Measurements from ENCODE around the gene OASL. TPM values are rescaled to one million over a fixed set of nuclear protein-coding genes. Genes with fewer than 3 reads are reported as not detected.

OASL gene
- total RNA-seq, 1 donor from 2014 or later: not detected

DNA sequence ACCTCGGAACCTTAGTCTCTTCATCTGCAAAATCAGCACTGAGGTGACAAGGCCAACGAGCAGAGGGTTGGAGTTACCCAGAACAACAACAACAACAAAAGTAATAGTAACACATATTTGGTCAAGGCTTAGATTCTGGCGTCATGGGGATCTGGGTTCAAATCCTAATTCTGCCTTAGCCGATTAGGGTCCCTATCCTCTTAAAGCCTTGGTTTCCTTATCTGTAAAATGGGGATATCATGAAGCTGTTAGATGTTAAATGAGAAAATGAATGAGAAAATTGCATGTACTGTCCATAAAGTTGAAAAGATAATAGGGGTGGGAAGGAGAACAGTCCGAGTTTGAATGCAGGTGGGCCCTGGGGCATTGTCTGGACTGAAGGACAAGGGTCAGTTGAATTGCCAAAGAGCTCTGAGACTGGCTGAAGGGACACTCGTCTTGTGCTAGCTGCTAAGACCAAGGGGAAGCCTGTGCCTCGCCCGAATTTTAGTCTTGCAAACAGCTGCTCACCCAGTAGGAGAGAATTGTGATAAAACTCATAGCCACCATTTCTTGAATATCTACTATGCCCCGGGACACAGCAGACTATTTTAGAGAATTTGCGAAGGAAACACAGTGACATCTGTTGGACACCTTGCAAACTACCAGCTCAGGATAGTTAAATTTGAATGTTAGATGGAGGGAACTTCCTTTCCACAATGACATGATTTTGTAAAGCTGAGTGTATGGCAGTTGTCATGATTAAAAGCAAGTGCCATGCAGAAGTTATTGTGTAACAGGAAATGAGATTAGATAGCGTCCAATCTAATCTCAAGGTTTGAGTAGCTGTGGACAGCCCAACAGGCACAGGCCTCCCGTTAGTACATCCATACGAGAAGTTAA is 67.5 kb downstream of the OASL start:
- H3K9me3 ChIP-seq (ENCODE audit: low read depth): no peaks in the 10 kb centered on the region
- H3K4me2 ChIP-seq: no peak overlapping the region
- H3F3A ChIP-seq (ENCODE audit: low read depth): peaks cover 9% of the 10 kb centered on the region
- H3K36me3 Mint-ChIP-seq: no peaks in the 10 kb centered on the region
- peaks cover 11% of the 10 kb centered on the region for H3K27me3 Mint-ChIP-seq (ENCODE audit: insufficient read depth, low read depth)
- H2AFZ ChIP-seq (replicated peaks): no peak overlapping the region
- H4K20me1 ChIP-seq (ENCODE audit: low read depth): no peaks in the 10 kb centered on the region
- no peaks in the 10 kb centered on the region for H3K9me3 Mint-ChIP-seq
- H3K4me3 ChIP-seq: no peak overlapping the region
- no peaks in the 10 kb centered on the region for H3K4me1 ChIP-seq
- no peaks in the 10 kb centered on the region for H3K36me3 ChIP-seq
- DNase-seq (ENCODE audit: low spot score): peak; percentile 62
- H3K27me3 ChIP-seq: no peaks in the 10 kb centered on the region
- H3K4me3 Mint-ChIP-seq: no peak overlapping the region
- H3K79me2 ChIP-seq (ENCODE audit: low read depth): no peaks in the 10 kb centered on the region
- no peak overlapping the region for H3K9ac ChIP-seq
- TF ChIP-seq EZH2phosphoT487 (IDR thresholded peaks at IDR 0.05): no peak
- TF ChIP-seq, protein P1, sequence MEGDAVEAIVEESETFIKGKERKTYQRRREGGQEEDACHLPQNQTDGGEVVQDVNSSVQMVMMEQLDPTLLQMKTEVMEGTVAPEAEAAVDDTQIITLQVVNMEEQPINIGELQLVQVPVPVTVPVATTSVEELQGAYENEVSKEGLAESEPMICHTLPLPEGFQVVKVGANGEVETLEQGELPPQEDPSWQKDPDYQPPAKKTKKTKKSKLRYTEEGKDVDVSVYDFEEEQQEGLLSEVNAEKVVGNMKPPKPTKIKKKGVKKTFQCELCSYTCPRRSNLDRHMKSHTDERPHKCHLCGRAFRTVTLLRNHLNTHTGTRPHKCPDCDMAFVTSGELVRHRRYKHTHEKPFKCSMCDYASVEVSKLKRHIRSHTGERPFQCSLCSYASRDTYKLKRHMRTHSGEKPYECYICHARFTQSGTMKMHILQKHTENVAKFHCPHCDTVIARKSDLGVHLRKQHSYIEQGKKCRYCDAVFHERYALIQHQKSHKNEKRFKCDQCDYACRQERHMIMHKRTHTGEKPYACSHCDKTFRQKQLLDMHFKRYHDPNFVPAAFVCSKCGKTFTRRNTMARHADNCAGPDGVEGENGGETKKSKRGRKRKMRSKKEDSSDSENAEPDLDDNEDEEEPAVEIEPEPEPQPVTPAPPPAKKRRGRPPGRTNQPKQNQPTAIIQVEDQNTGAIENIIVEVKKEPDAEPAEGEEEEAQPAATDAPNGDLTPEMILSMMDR (IDR thresholded peaks at IDR 0.05): peak; percentile 82
- H3K4me1 Mint-ChIP-seq: peaks cover 33% of the 10 kb centered on the region
- H3K27ac ChIP-seq: no peak overlapping the region
- peak overlapping the region; percentile 75 for H3K27ac Mint-ChIP-seq

DNA sequence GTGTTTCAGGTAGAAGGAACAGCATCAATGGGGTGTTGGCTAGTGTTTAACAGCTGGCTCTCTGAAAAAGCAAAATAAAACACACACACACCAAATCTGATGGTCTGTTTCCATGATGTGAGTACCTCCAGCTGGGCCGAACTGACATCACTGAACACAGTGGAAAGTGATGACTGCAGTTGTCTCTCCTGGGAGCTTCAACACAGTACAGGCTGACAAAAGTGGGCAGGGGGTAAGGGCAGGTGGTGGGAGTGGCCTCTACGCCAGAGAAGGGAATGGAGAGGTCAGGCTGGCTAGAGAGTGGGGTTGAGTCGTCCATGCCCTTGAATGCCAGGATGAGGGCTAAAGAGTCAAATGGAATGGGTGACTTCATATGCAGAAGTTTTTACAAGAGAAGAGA is 68.7 kb downstream of the OASL start:
- no peak overlapping the region for H2AFZ ChIP-seq (replicated peaks)
- no peaks in the 10 kb centered on the region for H3K36me3 ChIP-seq
- H3F3A ChIP-seq (ENCODE audit: low read depth): peaks cover 9% of the 10 kb centered on the region
- H3K4me3 ChIP-seq: no peak overlapping the region
- H3K9me3 ChIP-seq (ENCODE audit: low read depth): no peaks in the 10 kb centered on the region
- Mint-ChIP-seq H3K36me3 (no peaks in the 10 kb centered on the region), H3K9me3 (no peaks in the 10 kb centered on the region), H3K27me3 (ENCODE audit: insufficient read depth, low read depth) (peaks cover 11% of the 10 kb centered on the region), H3K27ac (no peak overlapping the region), H3K4me1 (peaks cover 38% of the 10 kb centered on the region), H3K4me3 (no peak overlapping the region)
- TF ChIP-seq EZH2phosphoT487 (IDR thresholded peaks at IDR 0.05): no peak
- TF ChIP-seq EZH2 (IDR thresholded peaks at IDR 0.05): no peak
- TF ChIP-seq, protein P1 (IDR thresholded peaks at IDR 0.05): no peak
- H3K27ac ChIP-seq: no peak overlapping the region
- H4K20me1 ChIP-seq (ENCODE audit: low read depth): no peaks in the 10 kb centered on the region
- H3K9ac ChIP-seq: no peak overlapping the region
- H3K4me2 ChIP-seq: no peak overlapping the region
- no peak for DNase-seq (ENCODE audit: low spot score)
- H3K79me2 ChIP-seq (ENCODE audit: low read depth): no peaks in the 10 kb centered on the region
- no peaks in the 10 kb centered on the region for H3K4me1 ChIP-seq
- H3K27me3 ChIP-seq: no peaks in the 10 kb centered on the region

Small RNA genes lying within 50 kb of the gene (small RNA-seq; reads per million reads assigned to genes)
- gene AC079602.2: 0.11 reads per million

Other genes starting within 250 kb of the OASL start
- gene SPPL3, start 134.9 kb downstream of the OASL start, total RNA-seq (ENCODE audit: low replicate concordance): 12.9 and 25.8 TPM in 2 replicates
- gene HNF1A, start 60.7 kb downstream of the OASL start, total RNA-seq (ENCODE audit: low replicate concordance): not detected in 2 replicates
- 12.8 and 18.8 TPM in 2 replicates for gene C12orf43, start 22.8 kb downstream of the OASL start, total RNA-seq (ENCODE audit: low replicate concordance)
- 0.46 and 0.71 TPM in 2 replicates for gene P2RX7, start 93.6 kb upstream of the OASL start, total RNA-seq (ENCODE audit: low replicate concordance)
- gene P2RX4, start 170.9 kb upstream of the OASL start, total RNA-seq (ENCODE audit: low replicate concordance): 10.3 and 30.7 TPM in 2 replicates